ENCODE data around the gene LDLRAD4. TPM values are rescaled to one million over a fixed set of nuclear protein-coding genes. Genes with fewer than 3 reads are reported as not detected.

The LDLRAD4 gene
- 34.1 TPM for total RNA-seq (ENCODE audit: unreplicated experiment)
- long read RNA-seq, partial matches to known transcripts, result 0 of 10 reads
- long read RNA-seq, other reads (novel, unspliced or antisense), result 10 of 10 reads

GRCh38 chr18:13218368-13218991 is at the start of gene LDLRAD4:
TSS of gene LDLRAD4 (plus strand) at chr18:13218760.
- Mint-ChIP-seq H3K27ac (ENCODE audit: unreplicated experiment) (peak within 1 kb of the TSS; percentile 17), H3K4me1 (ENCODE audit: unreplicated experiment) (peaks cover 46% of the 10 kb centered on the region)

GRCh38 chr18:13173578-13174145 is 44.9 kb upstream of the LDLRAD4 start:
- Mint-ChIP-seq H3K27ac (ENCODE audit: unreplicated experiment) (no peak overlapping the region), H3K9me3 (ENCODE audit: unreplicated experiment) (no peaks in the 10 kb centered on the region), H3K27me3 (ENCODE audit: unreplicated experiment) (no peaks in the 10 kb centered on the region), H3K36me3 (ENCODE audit: low read depth, unreplicated experiment) (no peaks in the 10 kb centered on the region), H3K4me3 (ENCODE audit: unreplicated experiment) (no peak overlapping the region), H3K4me1 (ENCODE audit: unreplicated experiment) (no peaks in the 10 kb centered on the region)
- DNase-seq (ENCODE audit: low spot score), result no peak
- no peak for TF ChIP-seq CTCF (IDR thresholded peaks at IDR 0.05; ENCODE audit: unreplicated experiment)

More at GRCh38 chr18:13218368-13218991, at the start of gene LDLRAD4:
- H3K9me3 Mint-ChIP-seq (ENCODE audit: unreplicated experiment), result no peaks in the 10 kb centered on the region
- TF ChIP-seq CTCF (IDR thresholded peaks at IDR 0.05; ENCODE audit: unreplicated experiment), result no peak
- DNase-seq (ENCODE audit: low spot score), result peak; percentile 60
- peaks cover 7% of the 10 kb centered on the region for H3K36me3 Mint-ChIP-seq (ENCODE audit: low read depth, unreplicated experiment)
- peak within 1 kb of the TSS; percentile 82 for H3K4me3 Mint-ChIP-seq (ENCODE audit: unreplicated experiment)
- peaks cover 13% of the 10 kb centered on the region for H3K27me3 Mint-ChIP-seq (ENCODE audit: unreplicated experiment)

- TF ChIP-seq CTCF (IDR thresholded peaks at IDR 0.05; ENCODE audit: unreplicated experiment), result no peak
- H3K9me3 Mint-ChIP-seq (ENCODE audit: unreplicated experiment), result no peaks in the 10 kb centered on the region
- no peaks in the 10 kb centered on the region for H3K4me1 Mint-ChIP-seq (ENCODE audit: unreplicated experiment)
- no peak overlapping the region for H3K27ac Mint-ChIP-seq (ENCODE audit: unreplicated experiment)
- no peak overlapping the region for H3K4me3 Mint-ChIP-seq (ENCODE audit: unreplicated experiment)
- H3K36me3 Mint-ChIP-seq (ENCODE audit: low read depth, unreplicated experiment), result no peaks in the 10 kb centered on the region
- no peak for DNase-seq (ENCODE audit: low spot score)
- no peaks in the 10 kb centered on the region for H3K27me3 Mint-ChIP-seq (ENCODE audit: unreplicated experiment)
These were observed 43.3 kb upstream of the LDLRAD4 start for GRCh38 chr18:13175266-13175665.

DNA sequence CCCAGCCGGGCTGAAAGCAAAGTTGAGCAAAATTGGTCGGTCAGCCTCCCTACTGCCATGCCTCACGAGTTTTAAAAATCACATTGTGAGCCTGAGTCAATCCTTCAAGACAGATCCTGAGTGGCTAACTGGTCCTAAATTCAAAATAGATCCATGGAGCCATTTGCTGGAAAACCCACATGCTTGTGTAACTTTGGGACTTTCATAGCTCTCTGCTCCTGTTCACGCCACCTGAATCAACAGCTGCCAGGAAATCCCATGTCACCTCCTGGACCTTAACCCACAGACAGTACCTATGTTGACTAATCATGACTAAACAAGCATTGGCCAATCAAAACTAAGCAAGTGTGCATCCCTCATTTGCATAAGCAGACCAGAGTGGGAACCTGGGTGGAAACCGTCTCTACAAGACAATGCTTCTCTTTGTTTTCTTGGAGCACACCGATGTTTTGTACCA is 42.8 kb upstream of the LDLRAD4 start:
- H3K27ac Mint-ChIP-seq (ENCODE audit: unreplicated experiment), result no peak overlapping the region
- no peaks in the 10 kb centered on the region for H3K4me1 Mint-ChIP-seq (ENCODE audit: unreplicated experiment)
- DNase-seq (ENCODE audit: low spot score), result no peak
- no peaks in the 10 kb centered on the region for H3K36me3 Mint-ChIP-seq (ENCODE audit: low read depth, unreplicated experiment)
- H3K27me3 Mint-ChIP-seq (ENCODE audit: unreplicated experiment), result no peaks in the 10 kb centered on the region
- TF ChIP-seq CTCF (IDR thresholded peaks at IDR 0.05; ENCODE audit: unreplicated experiment), result no peak
- H3K4me3 Mint-ChIP-seq (ENCODE audit: unreplicated experiment), result no peak overlapping the region
- H3K9me3 Mint-ChIP-seq (ENCODE audit: unreplicated experiment), result no peaks in the 10 kb centered on the region

- H3K9me3 Mint-ChIP-seq (ENCODE audit: unreplicated experiment), result no peaks in the 10 kb centered on the region
- H3K36me3 Mint-ChIP-seq (ENCODE audit: low read depth, unreplicated experiment), result no peaks in the 10 kb centered on the region
- no peak for DNase-seq (ENCODE audit: low spot score)
- H3K27me3 Mint-ChIP-seq (ENCODE audit: unreplicated experiment), result peaks cover 3% of the 10 kb centered on the region
- no peak overlapping the region for H3K4me3 Mint-ChIP-seq (ENCODE audit: unreplicated experiment)
- no peak overlapping the region for H3K27ac Mint-ChIP-seq (ENCODE audit: unreplicated experiment)
- H3K4me1 Mint-ChIP-seq (ENCODE audit: unreplicated experiment), result no peaks in the 10 kb centered on the region
- TF ChIP-seq CTCF (IDR thresholded peaks at IDR 0.05; ENCODE audit: unreplicated experiment), result no peak
These were observed 41.7 kb upstream of the LDLRAD4 start for GRCh38 chr18:13176847-13177246.
